ENCODE results near the gene HSPB2. TPM values are rescaled to one million over a fixed set of nuclear protein-coding genes. Genes with fewer than 3 reads are reported as not detected.

HSPB2 gene
- total and polyA plus RNA-seq, 2 of the 4 experiments (the other 2 are of a cell fraction) = 0.18 to 0.55 TPM

- Histone ChIP-seq H3K9me3 (ENCODE audit: control insufficient read depth, insufficient read depth, low read length) (no peaks in the 10 kb centered on the region), H3K4me3 (ENCODE audit: insufficient read depth, low read depth, low read length) (peak overlapping the region; percentile 71), H2AFZ (replicated peaks; ENCODE audit: low read length, poor library complexity) (peak overlapping the region; percentile 100), H2BK15ac (ENCODE audit: low read depth, low read length) (no peak overlapping the region), H3K27ac (ENCODE audit: insufficient read depth, low read length) (peak overlapping the region; percentile 64), H3K27me3 (ENCODE audit: control insufficient read depth, insufficient read depth, low read length) (no peaks in the 10 kb centered on the region), H4K5ac (ENCODE audit: low read depth, low read length) (no peak overlapping the region), H4K91ac (ENCODE audit: insufficient read depth, low read depth, low read length) (peak overlapping the region; percentile 34), H3K4me2 (ENCODE audit: low read depth, low read length) (peak overlapping the region; percentile 77), H3K9ac (ENCODE audit: low read depth, low read length) (peak overlapping the region; percentile 51), H2BK5ac (ENCODE audit: low read depth, low read length, poor library complexity, severe bottlenecking) (peak overlapping the region; percentile 51), H3K56ac (ENCODE audit: extremely low read depth, insufficient read depth, low read length) (peak overlapping the region; percentile 85; the same call in 1 of the 2 replicates), H2BK120ac (ENCODE audit: low read depth, low read length) (peak overlapping the region; percentile 26; the same call in 1 of the 2 replicates), H3K9me1 (ENCODE audit: insufficient read depth, low read length) (peaks cover 3% of the 10 kb centered on the region; the same call in 1 of the 2 replicates), H3K18ac (ENCODE audit: low read depth, low read length) (no peak overlapping the region), H3K14ac (replicated peaks; ENCODE audit: low read depth, low read length) (peak overlapping the region; percentile 67), H3K23ac (ENCODE audit: low read depth, low read length) (peak overlapping the region; percentile 69), H3K4me1 (ENCODE audit: control insufficient read depth, insufficient read depth, low read length) (peaks cover 3% of the 10 kb centered on the region; the same call in 1 of the 2 replicates), H2BK20ac (ENCODE audit: low read depth, low read length) (0 out of 2 replicates have a peak overlapping the region, but pooled peaks have one; percentile 35), H3K79me1 (ENCODE audit: low read depth in 1 of 2, low read length in 2 of 2) (peaks cover 0 to 11% of the 10 kb centered on the region in 2 experiments; a peak in 3 of 4 replicates), H3K4ac (ENCODE audit: low read depth, low read length) (peak overlapping the region; percentile 69), H4K8ac (ENCODE audit: low read depth in 2 of 2, low read length in 2 of 2) (peak overlapping the region; percentile 84 to 87), H4K20me1 (ENCODE audit: insufficient read depth, low read length) (no peaks in the 10 kb centered on the region), H2AK9ac (replicated peaks; ENCODE audit: low read depth, low read length, poor library complexity) (peak overlapping the region; percentile 93), H2AK5ac (ENCODE audit: low read depth, low read length) (peak overlapping the region; percentile 5; the same call in 1 of the 2 replicates), H3K36me3 (ENCODE audit: control insufficient read depth, insufficient read depth, low read length) (no peaks in the 10 kb centered on the region; the same call in 1 of the 2 replicates)
- ATAC-seq (ENCODE audit: low read depth) = peak; percentile 5
- CTCF ChIA-PET = interaction anchor here (0.6 to 0.8 kb wide), 3 partner anchors 118 to 167 kb away, joined by 3 to 9 read pairs (median 3); no protein-coding TSS in a partner anchor
- TF ChIP-seq RAD21 (IDR thresholded peaks at IDR 0.05; ENCODE audit: low read length) (peak; percentile 11; the same call in 1 of the 2 replicates), POLR2A (IDR thresholded peaks at IDR 0.05; ENCODE audit: low read depth, low read length) (no peak), USF2 (IDR thresholded peaks at IDR 0.05; ENCODE audit: low read depth, low read length) (no peak), SMC3 (IDR thresholded peaks at IDR 0.05; ENCODE audit: low read depth, low read length) (no peak), ELK1 (IDR thresholded peaks at IDR 0.05; ENCODE audit: borderline replicate concordance, low read depth, low read length) (no peak), RCOR1 (IDR thresholded peaks at IDR 0.05; ENCODE audit: insufficient replicate concordance, low read length) (no peak), MAZ (IDR thresholded peaks at IDR 0.05; ENCODE audit: borderline replicate concordance, low read depth, low read length) (no peak)
- DNase-seq = peak; percentile 5
- POLR2A ChIA-PET (ENCODE audit: unreplicated experiment) = no interaction called here
- in situ Hi-C loops (cut with MboI; ENCODE audit: low sequenced_read_pairs) (loop anchor here (5.0 kb wide), 1 partner anchor 114 kb away; no protein-coding TSS in a partner anchor), intact Hi-C loops (cut with micrococcal nuclease) (loop anchor here (2.0 to 10.0 kb wide), 5 partner anchors 48 to 346 kb away; partner anchors contain the start of genes DIXDC1, NKAPD1, PIH1D2 and PTS), dilution Hi-C loops (cut with HindIII; ENCODE audit: low sequenced_read_pairs, unreplicated experiment) (no loop called here)
- WGBS, 2 experiments (ENCODE audit: extremely low coverage in 2 of 2, insufficient read length in 1 of 2) = 3% methylated on average over 6 of the region's 13 CpGs; no CpG with 5 or more reads in 1 of the 2 experiments
- no TSS peak for BruUV-seq (replicated peaks)
Measured at GRCh38 chr11:111878385-111878848, 34.1 kb upstream of the HSPB2 start.

Measured in IMR-90 (cell line).